GM15510 (cell line): Measurements from ENCODE around the gene TMC2.

Experiments
- POLR2A ChIP-seq: IDR thresholded peaks from 3 replicates; pipeline ENCODE4 v1.6.1; 2011; ENCODE audit warnings: borderline replicate concordance; ENCODE audit not compliant: insufficient read length; ENCODE audit errors: extremely low read depth

The TMC2 gene

GRCh38 chr20:2557873-2558580, 21.7 kb downstream of the TMC2 start:
- TF ChIP-seq POLR2A = no peak

GRCh38 chr20:2558581-2559278, 22.4 kb downstream of the TMC2 start:
- no peak for TF ChIP-seq POLR2A

GRCh38 chr20:2559279-2559626, 22.9 kb downstream of the TMC2 start:
- TF ChIP-seq POLR2A = no peak

- no peak for TF ChIP-seq POLR2A
These were observed 23.3 kb downstream of the TMC2 start for GRCh38 chr20:2559651-2560050.

GRCh38 chr20:2563116-2563515, 26.7 kb downstream of the TMC2 start:
- TF ChIP-seq POLR2A = no peak

- TF ChIP-seq POLR2A = no peak
These were observed 28.0 kb downstream of the TMC2 start for GRCh38 chr20:2564406-2564805.

GRCh38 chr20:2575682-2576081, 39.3 kb downstream of the TMC2 start:
- TF ChIP-seq POLR2A = no peak

- TF ChIP-seq POLR2A = no peak
These were observed 39.9 kb downstream of the TMC2 start for GRCh38 chr20:2576317-2576727.

GRCh38 chr20:2578475-2579192, 42.3 kb downstream of the TMC2 start:
- TF ChIP-seq POLR2A = no peak

GRCh38 chr20:2585811-2586210, 49.4 kb downstream of the TMC2 start:
- TF ChIP-seq POLR2A = no peak

GRCh38 chr20:2593756-2594155, 57.4 kb downstream of the TMC2 start:
- TF ChIP-seq POLR2A = no peak

GRCh38 chr20:2595076-2595475, 58.7 kb downstream of the TMC2 start:
- no peak for TF ChIP-seq POLR2A

- no peak for TF ChIP-seq POLR2A
These were observed 60.4 kb downstream of the TMC2 start for GRCh38 chr20:2596673-2597279.

GRCh38 chr20:2599288-2600006, 63.1 kb downstream of the TMC2 start:
- no peak for TF ChIP-seq POLR2A
